Measurements from ENCODE around the gene TM9SF3.

Gene TM9SF3

DNA sequence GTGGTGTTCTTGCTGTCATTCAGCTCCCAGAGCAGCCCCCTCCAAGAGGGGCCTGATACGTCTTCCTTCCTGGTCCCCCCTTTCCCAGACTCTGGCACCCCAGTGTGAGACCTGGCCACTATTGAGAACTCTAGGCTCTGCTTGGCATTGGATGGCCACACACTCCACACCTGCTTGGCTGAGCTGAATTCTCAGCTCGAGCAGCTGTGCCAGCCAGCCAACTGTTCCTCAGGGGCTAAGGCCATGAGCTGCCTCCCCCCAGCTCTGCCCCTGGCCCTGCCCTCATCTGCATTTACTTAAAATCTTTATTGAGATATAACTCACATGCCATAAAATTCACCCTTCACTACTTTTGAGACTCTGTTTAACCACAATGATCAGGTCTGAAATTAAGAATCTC, 79.8 kb downstream of the TM9SF3 start:
- no peak for DNase-seq

GRCh38 chr10:96505150-96506136, 81.4 kb downstream of the TM9SF3 start:
- no peak for DNase-seq

- no peak for DNase-seq
Observed at GRCh38 chr10:96502561-96503282, 84.1 kb downstream of the TM9SF3 start.

GRCh38 chr10:96501985-96502384, 84.8 kb downstream of the TM9SF3 start:
- no peak for DNase-seq

GRCh38 chr10:96500519-96500918, 86.3 kb downstream of the TM9SF3 start:
- DNase-seq: no peak

- no peak for DNase-seq
Observed at GRCh38 chr10:96500050-96500449, 86.8 kb downstream of the TM9SF3 start.

DNA sequence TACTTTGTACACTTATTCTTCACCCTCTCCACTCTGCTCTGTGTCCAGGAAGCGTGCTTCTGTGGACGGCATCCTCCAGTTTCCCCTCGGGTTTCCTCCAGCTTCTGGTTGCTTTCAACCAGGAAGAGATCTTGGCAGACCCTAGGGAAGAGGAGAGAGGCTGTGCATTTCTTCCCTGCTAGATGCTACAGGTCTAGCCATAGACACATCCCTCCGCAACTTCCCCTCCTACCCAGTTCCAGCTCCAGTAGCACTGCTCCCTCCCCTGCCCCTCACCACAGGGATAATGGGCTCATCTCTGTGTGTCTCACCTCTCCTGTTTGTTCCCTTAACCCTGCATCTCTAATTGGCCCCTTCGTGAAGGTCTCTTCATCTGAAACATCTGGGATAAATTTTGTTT, 89.4 kb downstream of the TM9SF3 start:
- DNase-seq: no peak

GRCh38 chr10:96496281-96496925, 90.4 kb downstream of the TM9SF3 start:
- no peak for DNase-seq

DNA sequence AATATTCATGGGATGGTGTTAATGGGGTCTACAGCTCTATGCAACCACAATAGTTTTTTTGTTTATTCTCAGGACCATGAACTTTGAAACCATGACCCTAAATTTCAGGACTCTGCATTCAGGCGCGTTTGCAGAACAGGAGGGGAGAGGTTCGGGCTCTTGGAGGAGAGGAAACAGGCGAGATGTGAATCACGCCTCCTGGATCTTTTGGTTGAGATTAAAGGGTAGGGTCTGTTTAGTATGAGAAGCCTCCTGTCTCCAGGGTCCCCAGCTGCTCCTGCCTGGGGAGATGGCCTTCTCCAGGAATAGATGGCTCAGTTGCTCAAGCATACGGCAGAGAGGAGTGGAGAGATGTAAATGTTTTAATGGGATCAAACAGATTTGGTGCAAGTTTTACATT, 91.3 kb downstream of the TM9SF3 start:
- DNase-seq: no peak

DNA sequence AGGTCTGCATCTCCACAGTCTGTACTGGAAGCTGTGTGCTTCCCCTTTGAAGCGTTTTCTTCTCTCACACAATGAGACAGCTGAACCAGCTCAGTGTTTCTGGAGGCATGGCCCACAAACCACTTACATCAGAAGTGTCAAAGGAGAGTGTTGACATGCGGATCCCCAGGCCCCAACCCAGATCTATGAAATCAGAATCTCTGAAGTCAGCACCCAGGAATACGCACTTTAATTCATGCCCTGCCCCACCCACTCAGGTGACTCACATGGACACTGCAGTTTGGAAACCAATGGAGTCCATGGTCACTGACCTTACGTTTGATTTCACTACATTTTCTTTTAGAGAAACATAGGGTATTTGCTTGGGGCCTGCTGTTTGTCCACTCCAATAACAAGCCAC, 92.1 kb downstream of the TM9SF3 start:
- DNase-seq: no peak

DNA sequence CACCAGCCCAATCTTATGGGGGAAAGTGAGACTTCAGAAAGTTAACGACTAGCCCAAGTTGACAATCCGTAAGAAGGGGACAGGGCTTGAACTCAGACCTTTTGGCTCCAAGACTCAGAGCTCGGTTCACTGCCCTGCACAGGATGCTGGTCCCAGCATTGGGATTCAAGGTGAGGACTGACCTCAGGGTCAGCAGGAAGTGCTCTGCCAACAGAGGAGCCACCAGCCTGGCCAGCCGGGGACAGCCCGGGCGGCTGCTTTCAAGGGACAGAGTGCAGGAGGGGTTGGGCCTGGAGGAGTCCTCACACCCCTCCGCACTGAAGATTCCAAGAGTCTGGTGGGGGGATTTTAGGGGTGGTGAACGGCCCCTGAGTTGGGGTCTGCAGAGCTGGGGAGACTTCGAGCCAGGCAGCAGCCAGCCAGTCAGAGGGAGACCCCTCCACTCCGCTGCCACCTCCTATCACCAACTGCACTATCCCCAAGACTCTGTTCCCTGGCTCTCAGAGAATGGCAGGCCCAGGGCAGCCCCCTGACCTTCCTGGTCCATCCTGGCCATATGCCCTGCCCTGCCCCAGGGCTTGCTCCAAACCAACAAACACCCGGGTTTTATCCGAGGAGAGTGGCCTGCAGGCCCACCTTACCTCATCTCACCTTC, 92.8 kb downstream of the TM9SF3 start:
- no peak for DNase-seq

GRCh38 chr10:96493254-96493653, 93.6 kb downstream of the TM9SF3 start:
- DNase-seq: no peak

DNA sequence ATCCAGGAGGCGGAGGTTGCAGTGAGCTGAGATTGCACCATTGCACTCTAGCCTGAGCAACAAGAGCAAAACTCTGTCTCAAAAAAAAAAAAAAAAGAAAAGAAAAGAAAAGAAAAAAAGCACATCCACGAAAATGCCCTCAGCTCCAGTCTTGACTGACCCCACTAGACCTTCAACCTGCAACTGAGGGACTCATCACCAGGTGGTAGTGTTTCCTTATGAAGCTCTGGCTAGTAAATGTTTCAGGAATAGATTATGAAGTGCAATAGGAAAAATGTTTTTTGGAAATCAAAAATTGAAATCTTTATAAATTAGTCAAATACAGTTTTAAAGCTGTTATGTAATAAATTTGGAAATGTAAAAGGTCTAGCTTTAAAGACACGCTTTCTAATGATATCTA, 95.5 kb downstream of the TM9SF3 start:
- no peak for DNase-seq

DNA sequence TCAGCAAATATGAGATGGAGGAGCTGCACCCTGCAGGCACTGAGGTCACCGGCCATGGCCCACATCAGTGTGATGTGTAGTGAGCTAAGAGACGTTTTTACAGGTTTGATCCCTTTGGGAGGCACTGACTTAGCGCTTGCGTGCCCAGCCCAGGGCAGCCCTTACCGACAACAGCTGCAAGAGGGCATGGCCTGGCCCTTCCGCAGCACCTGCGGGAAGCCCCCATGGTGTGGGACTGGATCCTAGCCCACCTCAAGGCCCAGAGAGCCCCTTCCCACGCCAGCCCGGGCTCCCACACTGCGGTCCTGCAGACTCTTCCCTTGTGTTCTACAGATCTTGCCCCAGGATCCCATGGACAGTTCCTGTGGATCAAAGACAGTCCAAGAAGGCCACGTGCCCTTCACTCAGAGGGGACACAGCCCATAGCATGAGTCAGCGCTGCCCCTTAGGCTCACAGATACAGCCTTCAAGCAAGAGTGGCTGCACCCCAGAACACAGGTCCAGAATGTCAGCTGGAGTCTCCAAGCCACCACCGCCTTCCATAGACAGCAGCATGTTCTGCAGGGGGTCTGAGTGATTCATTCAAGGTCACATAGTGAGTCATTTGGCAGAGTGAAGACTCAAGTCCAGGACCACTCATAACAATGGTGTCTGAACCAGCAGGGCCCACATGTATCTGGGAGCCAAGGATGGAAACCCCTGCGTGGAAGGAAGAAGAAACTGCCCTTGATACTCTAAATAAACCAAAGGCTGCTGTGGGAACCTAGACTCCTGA, 98.5 kb downstream of the TM9SF3 start:
- DNase-seq: no peak

GRCh38 chr10:96482815-96483588, 103.8 kb downstream of the TM9SF3 start:
- DNase-seq: no peak

GRCh38 chr10:96478355-96478754, 108.5 kb downstream of the TM9SF3 start:
- DNase-seq: no peak

DNA sequence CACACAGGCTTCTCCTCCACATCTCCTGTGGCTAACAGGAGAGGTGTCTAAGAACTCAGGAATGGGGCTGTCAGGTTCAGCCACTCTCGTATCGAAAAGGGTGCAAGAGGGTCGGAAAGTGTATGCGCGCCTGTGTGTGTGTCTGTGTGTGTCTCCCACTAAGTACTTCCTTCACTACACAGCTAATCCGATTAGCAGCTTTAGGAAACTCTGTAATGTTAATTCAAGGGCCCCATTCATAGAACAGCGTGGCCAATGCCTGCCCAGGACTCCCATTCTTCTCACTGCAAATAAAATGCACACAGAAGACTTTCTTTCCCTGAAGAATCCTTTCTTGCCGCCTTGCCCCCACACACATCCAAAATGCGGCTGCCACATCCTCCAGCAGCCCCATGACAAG, 112.9 kb downstream of the TM9SF3 start:
- no peak for DNase-seq

DNA sequence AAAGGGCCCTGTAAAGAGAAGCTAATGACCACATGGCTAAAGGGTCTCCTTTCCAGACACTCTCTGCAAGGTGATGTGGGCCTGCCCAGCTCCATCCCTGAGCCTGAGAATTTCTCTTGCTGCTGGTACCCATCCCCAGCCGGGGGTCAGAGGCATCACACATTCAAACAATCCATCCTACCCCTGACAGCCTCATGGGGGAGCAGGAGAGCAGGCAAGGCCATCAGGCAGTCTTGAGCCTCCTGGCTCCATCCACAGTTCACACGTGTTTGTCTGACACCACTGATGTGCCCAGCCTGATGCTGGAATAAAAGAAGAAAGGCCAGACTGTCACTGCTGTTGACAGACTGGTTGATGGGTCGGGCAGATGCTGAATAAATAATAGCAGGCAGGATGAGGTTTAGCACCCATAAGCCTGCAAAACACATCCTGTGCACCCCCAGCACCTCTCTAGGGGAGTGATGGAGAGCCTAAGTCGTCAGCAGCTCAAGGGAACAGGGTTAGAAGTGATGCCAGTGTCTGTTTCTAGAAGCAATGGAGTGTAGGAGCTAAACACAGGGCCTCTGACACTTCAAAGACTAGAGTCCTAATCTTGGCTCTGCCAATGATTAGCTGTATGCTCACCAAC, 116.6 kb downstream of the TM9SF3 start:
- DNase-seq: no peak

DNA sequence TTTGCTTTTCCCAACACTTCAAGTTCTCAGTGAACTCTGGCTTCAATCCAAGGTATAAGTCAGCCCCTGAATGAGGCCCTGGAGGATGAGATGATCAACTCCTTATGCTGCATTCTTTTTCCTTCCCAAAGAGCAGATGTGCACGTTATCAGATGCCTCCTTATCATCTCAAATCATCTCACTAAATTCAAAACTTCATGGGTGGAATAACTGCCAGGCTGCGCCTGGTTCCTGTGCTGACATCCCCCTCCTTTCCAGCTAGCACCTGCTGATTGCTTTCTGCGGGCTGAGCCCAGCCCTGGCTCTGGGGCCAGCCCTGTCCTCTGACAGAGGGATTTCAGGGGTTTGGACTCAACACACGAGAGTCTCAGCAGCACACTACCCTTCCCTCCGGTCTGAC, 118.0 kb downstream of the TM9SF3 start:
- no peak for DNase-seq

All from NCI-H774 (cell line).